ENCODE measurements around the gene C5orf15.
"Not testable (repeated sequence)": the region's sequence is repeated elsewhere in the genome, so short reads cannot be mapped to it uniquely, and the experiment has no call there.

The C5orf15 gene

GRCh38 chr5:133978943-133979342 lies 10.5 kb upstream of the C5orf15 start:
- Mint-ChIP-seq H3K27me3 (no peaks in the 10 kb centered on the region), H3K4me3 (no peak overlapping the region), H3K9me3 (ENCODE audit: low read depth) (no peaks in the 10 kb centered on the region), H3K27ac (no peak overlapping the region), H3K4me1 (ENCODE audit: low read depth) (peaks cover 8% of the 10 kb centered on the region), H3K36me3 (peaks cover 7% of the 10 kb centered on the region)

DNA sequence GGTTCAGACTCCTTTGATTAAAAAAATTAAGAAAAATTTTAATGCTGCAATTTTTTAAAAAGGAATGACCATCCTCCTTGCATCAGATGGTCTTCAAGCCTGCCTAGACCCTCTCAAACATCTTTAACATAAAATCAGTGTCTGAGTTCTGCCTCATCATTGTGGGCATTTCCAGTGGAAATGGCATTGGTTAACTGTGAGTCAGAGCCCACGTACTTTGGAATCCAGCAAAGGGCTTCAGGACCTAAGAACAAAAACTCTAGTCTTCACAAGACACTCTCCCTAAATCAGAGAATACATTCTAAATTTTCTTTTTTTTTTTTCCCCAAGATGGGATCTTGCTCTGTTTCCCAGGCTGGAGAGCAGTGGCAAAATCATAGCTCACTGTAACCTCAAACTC lies 9.4 kb upstream of the C5orf15 start:
- H3K4me1 Mint-ChIP-seq (ENCODE audit: low read depth): peaks cover 8% of the 10 kb centered on the region
- peaks cover 4% of the 10 kb centered on the region for H3K36me3 Mint-ChIP-seq
- no peaks in the 10 kb centered on the region for H3K27me3 Mint-ChIP-seq
- H3K9me3 Mint-ChIP-seq (ENCODE audit: low read depth): no peaks in the 10 kb centered on the region
- peak overlapping the region; percentile 28 for H3K27ac Mint-ChIP-seq
- no peak overlapping the region for H3K4me3 Mint-ChIP-seq

GRCh38 chr5:133977161-133977787 lies 8.8 kb upstream of the C5orf15 start:
- peak overlapping the region; percentile 80 for H3K27ac Mint-ChIP-seq
- H3K9me3 Mint-ChIP-seq (ENCODE audit: low read depth): no peaks in the 10 kb centered on the region

DNA sequence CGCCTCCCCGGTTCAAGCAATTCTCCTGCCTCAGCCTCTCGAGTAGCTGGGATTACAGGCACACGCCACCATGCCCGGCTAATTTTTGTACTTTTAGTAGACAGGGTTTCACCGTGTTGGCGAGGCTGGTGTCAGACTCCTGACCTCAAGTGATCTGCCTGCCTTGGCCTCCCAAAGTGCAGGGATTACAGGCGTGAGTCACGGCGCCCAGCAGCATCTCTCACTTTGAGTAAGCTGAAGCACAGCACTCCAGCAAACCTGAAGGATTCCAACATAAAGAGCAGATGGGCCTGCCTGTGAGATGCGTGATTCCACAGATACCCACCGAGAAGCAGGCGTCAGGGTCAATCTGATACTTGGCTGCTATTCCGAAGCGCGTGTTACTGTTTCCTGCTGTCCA lies 7.1 kb upstream of the C5orf15 start:
- H3K36me3 Mint-ChIP-seq; H3K4me1 Mint-ChIP-seq (ENCODE audit: low read depth); H3K4me3 Mint-ChIP-seq; H3K27me3 Mint-ChIP-seq; H3K9me3 Mint-ChIP-seq (ENCODE audit: low read depth); H3K27ac Mint-ChIP-seq: not testable (repeated sequence)

More at GRCh38 chr5:133977161-133977787, 8.8 kb upstream of the C5orf15 start:
- Mint-ChIP-seq H3K4me3 (no peak overlapping the region), H3K4me1 (ENCODE audit: low read depth) (peaks cover 8% of the 10 kb centered on the region), H3K27me3 (no peaks in the 10 kb centered on the region), H3K36me3 (peaks cover 4% of the 10 kb centered on the region)

- no peaks in the 10 kb centered on the region for H3K9me3 Mint-ChIP-seq (ENCODE audit: low read depth)
- no peaks in the 10 kb centered on the region for H3K36me3 Mint-ChIP-seq
- no peak overlapping the region for H3K4me3 Mint-ChIP-seq
- peaks cover 11% of the 10 kb centered on the region for H3K4me1 Mint-ChIP-seq (ENCODE audit: low read depth)
- H3K27ac Mint-ChIP-seq: peak overlapping the region; percentile 34
- H3K27me3 Mint-ChIP-seq: no peaks in the 10 kb centered on the region
Observed at GRCh38 chr5:133974142-133974541, 5.7 kb upstream of the C5orf15 start.

- peaks cover 38% of the 10 kb centered on the region for H3K4me1 Mint-ChIP-seq (ENCODE audit: low read depth)
- no peaks in the 10 kb centered on the region for H3K27me3 Mint-ChIP-seq
- H3K4me3 Mint-ChIP-seq: peak overlapping the region; percentile 97
- peak overlapping the region; percentile 92 for H3K27ac Mint-ChIP-seq
- no peaks in the 10 kb centered on the region for H3K9me3 Mint-ChIP-seq (ENCODE audit: low read depth)
- no peaks in the 10 kb centered on the region for H3K36me3 Mint-ChIP-seq
Observed at GRCh38 chr5:133970325-133970909, 2.0 kb upstream of the C5orf15 start.

- H3K4me1 Mint-ChIP-seq (ENCODE audit: low read depth): peaks cover 45% of the 10 kb centered on the region
- peak overlapping the region; percentile 97 for H3K4me3 Mint-ChIP-seq
- peaks cover 2% of the 10 kb centered on the region for H3K36me3 Mint-ChIP-seq
- no peaks in the 10 kb centered on the region for H3K9me3 Mint-ChIP-seq (ENCODE audit: low read depth)
- peak overlapping the region; percentile 92 for H3K27ac Mint-ChIP-seq
- H3K27me3 Mint-ChIP-seq: no peaks in the 10 kb centered on the region
Observed at GRCh38 chr5:133969654-133970324, 1.4 kb upstream of the C5orf15 start.

GRCh38 chr5:133967698-133968203 lies 674 bp downstream of the C5orf15 start:
- H3K27ac Mint-ChIP-seq: peak overlapping the region; percentile 92
- peaks cover 5% of the 10 kb centered on the region for H3K9me3 Mint-ChIP-seq (ENCODE audit: low read depth)
- peaks cover 7% of the 10 kb centered on the region for H3K36me3 Mint-ChIP-seq
- H3K4me3 Mint-ChIP-seq: peak overlapping the region; percentile 97
- peaks cover 61% of the 10 kb centered on the region for H3K4me1 Mint-ChIP-seq (ENCODE audit: low read depth)
- H3K27me3 Mint-ChIP-seq: no peaks in the 10 kb centered on the region

DNA sequence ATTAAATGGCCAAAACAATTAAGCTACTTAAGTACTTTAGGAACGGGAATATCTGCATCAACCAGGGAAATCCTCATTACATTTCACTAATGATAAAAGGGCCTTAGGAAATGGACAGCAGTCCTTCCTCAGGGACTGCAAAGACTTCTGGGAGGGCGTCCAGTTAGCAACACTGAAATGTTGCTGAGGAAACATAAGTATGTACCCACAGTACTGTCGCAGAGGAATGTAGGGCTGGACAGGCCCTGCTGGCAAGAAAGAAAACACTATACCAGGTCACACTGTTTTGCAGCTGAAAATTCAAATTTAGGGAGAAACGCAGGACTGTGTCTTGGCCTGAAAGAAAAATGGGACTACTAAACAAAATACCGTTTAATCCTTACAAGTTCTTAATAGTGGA lies 1.3 kb downstream of the C5orf15 start:
- Mint-ChIP-seq H3K9me3 (ENCODE audit: low read depth) (peaks cover 5% of the 10 kb centered on the region), H3K4me3 (peak overlapping the region; percentile 97), H3K36me3 (peaks cover 11% of the 10 kb centered on the region), H3K27ac (peak overlapping the region; percentile 77), H3K4me1 (ENCODE audit: low read depth) (peaks cover 67% of the 10 kb centered on the region), H3K27me3 (no peaks in the 10 kb centered on the region)

DNA sequence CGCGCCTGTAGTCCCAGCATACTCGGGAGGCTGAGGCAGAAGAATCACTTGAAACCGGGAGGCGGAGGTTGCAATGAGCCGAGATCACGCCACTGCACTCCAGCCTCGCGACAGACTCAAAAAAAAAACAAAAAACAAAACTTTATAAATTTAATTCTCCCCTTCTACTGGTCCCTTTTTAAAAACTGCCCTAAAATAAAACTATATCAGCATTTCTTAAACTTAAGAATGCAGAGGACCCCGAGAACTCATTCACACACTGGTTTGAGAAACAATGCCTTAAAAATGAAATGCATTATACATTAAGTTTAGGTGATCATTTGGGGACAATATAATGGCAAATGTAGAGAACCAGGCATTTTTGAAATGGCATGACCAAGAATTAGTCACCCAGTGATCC lies 2.3 kb downstream of the C5orf15 start:
- no peaks in the 10 kb centered on the region for H3K27me3 Mint-ChIP-seq
- H3K4me1 Mint-ChIP-seq (ENCODE audit: low read depth): peaks cover 68% of the 10 kb centered on the region
- H3K9me3 Mint-ChIP-seq (ENCODE audit: low read depth): peaks cover 5% of the 10 kb centered on the region
- H3K27ac Mint-ChIP-seq: no peak overlapping the region
- H3K4me3 Mint-ChIP-seq: peak overlapping the region; percentile 38
- peaks cover 11% of the 10 kb centered on the region for H3K36me3 Mint-ChIP-seq

GRCh38 chr5:133963493-133964128 lies 4.8 kb downstream of the C5orf15 start:
- Mint-ChIP-seq H3K4me1 (ENCODE audit: low read depth) (peaks cover 73% of the 10 kb centered on the region), H3K4me3 (peak overlapping the region; percentile 15), H3K27me3 (no peaks in the 10 kb centered on the region), H3K9me3 (ENCODE audit: low read depth) (peaks cover 5% of the 10 kb centered on the region), H3K36me3 (peaks cover 14% of the 10 kb centered on the region), H3K27ac (peak overlapping the region; percentile 81)

DNA sequence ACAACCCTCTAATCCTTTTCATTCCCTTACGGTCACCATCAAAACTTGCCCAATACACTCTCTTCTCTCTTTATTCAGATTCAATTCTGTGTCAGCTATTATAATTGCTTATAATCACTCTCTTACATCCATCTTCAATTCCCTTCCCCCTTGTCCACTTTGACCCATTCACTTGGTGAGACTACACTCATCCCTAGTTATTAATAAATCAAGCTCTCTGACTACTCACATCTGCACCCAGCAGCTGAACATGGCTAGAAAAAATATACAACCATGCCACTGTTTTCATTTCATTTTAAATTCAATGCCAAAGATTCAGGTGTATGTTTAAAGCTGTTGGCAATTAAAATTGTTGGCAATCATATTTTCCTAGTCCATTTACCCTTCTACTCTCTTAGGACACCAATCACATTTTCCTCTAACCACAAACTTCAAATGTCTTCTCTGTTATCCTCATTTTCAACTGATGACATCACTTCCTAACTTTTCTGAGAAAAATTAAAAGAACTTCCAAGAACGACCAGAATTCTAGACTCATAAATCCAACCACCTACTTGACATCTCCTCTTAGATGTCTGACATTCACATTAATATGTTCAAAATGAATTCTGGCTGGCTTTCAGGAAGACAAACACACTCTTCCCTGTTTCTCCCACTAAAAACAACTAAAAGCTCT lies 5.5 kb downstream of the C5orf15 start:
- Mint-ChIP-seq H3K27ac (peak overlapping the region; percentile 81), H3K4me3 (peak overlapping the region; percentile 15), H3K4me1 (ENCODE audit: low read depth) (peaks cover 68% of the 10 kb centered on the region), H3K9me3 (ENCODE audit: low read depth) (peaks cover 5% of the 10 kb centered on the region), H3K36me3 (peaks cover 15% of the 10 kb centered on the region), H3K27me3 (no peaks in the 10 kb centered on the region)

DNA sequence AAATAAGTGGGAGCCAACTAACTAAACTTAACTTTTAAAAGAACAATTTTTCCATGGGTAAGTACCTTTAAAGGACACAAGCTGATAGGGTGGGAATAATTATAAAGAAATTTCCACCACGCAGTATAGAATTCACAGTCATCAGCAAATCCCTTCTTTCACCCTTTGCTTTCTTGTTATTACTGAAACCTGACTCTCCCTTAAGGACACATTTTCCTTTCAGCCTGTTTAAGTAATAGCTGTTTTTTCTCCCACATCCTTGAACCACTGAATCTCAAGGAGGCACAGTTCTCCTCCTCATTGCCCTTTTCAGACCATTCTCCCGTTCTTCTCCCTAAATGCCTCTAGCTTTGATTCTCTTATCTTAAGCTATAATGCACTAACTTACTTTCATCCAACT lies 6.3 kb downstream of the C5orf15 start:
- Mint-ChIP-seq H3K27ac (peak overlapping the region; percentile 81), H3K9me3 (ENCODE audit: low read depth) (peaks cover 5% of the 10 kb centered on the region), H3K36me3 (peaks cover 17% of the 10 kb centered on the region), H3K4me3 (no peak overlapping the region), H3K27me3 (no peaks in the 10 kb centered on the region), H3K4me1 (ENCODE audit: low read depth) (peaks cover 67% of the 10 kb centered on the region)

DNA sequence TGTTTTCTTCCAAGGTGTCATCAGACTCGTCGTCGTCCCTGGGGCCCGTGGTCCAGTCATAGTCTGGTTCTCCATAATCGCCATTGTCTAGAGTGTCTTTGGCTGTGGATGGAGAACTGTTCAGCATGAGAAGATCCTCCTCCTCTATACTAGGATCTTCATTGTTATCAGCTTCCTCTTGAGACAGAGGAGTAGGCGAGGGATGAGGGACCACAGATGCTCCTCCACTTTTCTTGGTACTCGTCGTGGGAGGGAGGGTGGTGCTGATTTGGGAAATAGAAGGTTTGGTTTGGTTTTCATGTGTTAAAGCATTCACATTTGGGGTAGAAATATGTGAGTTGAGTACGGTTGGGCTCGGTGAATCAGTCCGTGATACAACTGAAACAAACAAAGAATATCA lies 8.8 kb downstream of the C5orf15 start:
- Mint-ChIP-seq H3K4me3 (no peak overlapping the region), H3K9me3 (ENCODE audit: low read depth) (peaks cover 5% of the 10 kb centered on the region), H3K27me3 (no peaks in the 10 kb centered on the region), H3K27ac (peak overlapping the region; percentile 72), H3K36me3 (peaks cover 15% of the 10 kb centered on the region), H3K4me1 (ENCODE audit: low read depth) (peaks cover 49% of the 10 kb centered on the region)

Measured in activated naive CD8-positive, alpha-beta T cell (primary cell).